Mammary epithelial cell (primary cell): ENCODE results near the gene MDH2.

Experiments used
- EZH2 ChIP-seq: IDR thresholded peaks from 2 replicates; pipeline ENCODE4 v1.6.1; 2012; ENCODE audit warnings: low read length, inconsistent platforms, borderline replicate concordance
- TF ChIP-seq, protein P1 (sequence below), 2 donors: IDR thresholded peaks in 1 of 2; conservative IDR thresholded peaks in 1 of 2; 2 replicates each; pipeline ENCODE4 v1.5.1; 2011 to 2012; ENCODE audit warnings: inconsistent platforms in 2 of 2, low read length in 2 of 2, mild to moderate bottlenecking in 2 of 2, control low read depth in 1 of 2, low read depth in 1 of 2; ENCODE audit not compliant: insufficient read depth in 1 of 2; ENCODE audit errors: extremely low read depth in 1 of 2

GRCh38 chr7:76071316-76072242, 23.7 kb downstream of the MDH2 start:
- TF ChIP-seq, protein P1, sequence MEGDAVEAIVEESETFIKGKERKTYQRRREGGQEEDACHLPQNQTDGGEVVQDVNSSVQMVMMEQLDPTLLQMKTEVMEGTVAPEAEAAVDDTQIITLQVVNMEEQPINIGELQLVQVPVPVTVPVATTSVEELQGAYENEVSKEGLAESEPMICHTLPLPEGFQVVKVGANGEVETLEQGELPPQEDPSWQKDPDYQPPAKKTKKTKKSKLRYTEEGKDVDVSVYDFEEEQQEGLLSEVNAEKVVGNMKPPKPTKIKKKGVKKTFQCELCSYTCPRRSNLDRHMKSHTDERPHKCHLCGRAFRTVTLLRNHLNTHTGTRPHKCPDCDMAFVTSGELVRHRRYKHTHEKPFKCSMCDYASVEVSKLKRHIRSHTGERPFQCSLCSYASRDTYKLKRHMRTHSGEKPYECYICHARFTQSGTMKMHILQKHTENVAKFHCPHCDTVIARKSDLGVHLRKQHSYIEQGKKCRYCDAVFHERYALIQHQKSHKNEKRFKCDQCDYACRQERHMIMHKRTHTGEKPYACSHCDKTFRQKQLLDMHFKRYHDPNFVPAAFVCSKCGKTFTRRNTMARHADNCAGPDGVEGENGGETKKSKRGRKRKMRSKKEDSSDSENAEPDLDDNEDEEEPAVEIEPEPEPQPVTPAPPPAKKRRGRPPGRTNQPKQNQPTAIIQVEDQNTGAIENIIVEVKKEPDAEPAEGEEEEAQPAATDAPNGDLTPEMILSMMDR (conservative IDR thresholded peaks at IDR 0.05 in 1 of 2, IDR thresholded peaks at IDR 0.05 in 1 of 2; ENCODE audit: extremely low read depth in 1 of 2, insufficient read depth in 1 of 2, low read depth in 1 of 2, low read length in 2 of 2): no peak
- no peak for TF ChIP-seq EZH2
